H9 (cell line): ENCODE data around the gene CDH4. TPM values are rescaled to one million over a fixed set of nuclear protein-coding genes. Genes with fewer than 3 reads are reported as not detected.

Source experiments
- DNase-seq: peaks from one replicate; pipeline ENCODE4 v3.0.0-alpha.2; 2017
- H2AFZ ChIP-seq: one replicate; pipeline ENCODE4 v1.6.1; 2013; ENCODE audit warnings: mild to moderate bottlenecking, low read length, control low read depth, moderate library complexity
- H2AK5ac ChIP-seq: 2 replicates; pipeline ENCODE4 v1.6.1; 2013; ENCODE audit warnings: low read length, control low read depth, mixed read lengths; ENCODE audit not compliant: insufficient read length
- H2BK120ac ChIP-seq: one replicate; pipeline ENCODE4 v1.6.1; 2013; ENCODE audit warnings: low read depth, mild to moderate bottlenecking, low read length, control low read depth, inconsistent platforms; ENCODE audit not compliant: poor library complexity, severe bottlenecking
- H2BK12ac ChIP-seq: 2 replicates; pipeline ENCODE4 v1.6.1; 2013; ENCODE audit warnings: low read length, control low read depth, mixed read lengths, low read depth; ENCODE audit not compliant: insufficient read length
- H2BK15ac ChIP-seq: 2 replicates; pipeline ENCODE4 v1.6.1; 2013; ENCODE audit warnings: low read depth, low read length, control low read depth
- H2BK20ac ChIP-seq: one replicate; pipeline ENCODE4 v1.6.1; 2013; ENCODE audit warnings: low read depth, mild to moderate bottlenecking, low read length, control low read depth, inconsistent platforms; ENCODE audit not compliant: poor library complexity, severe bottlenecking
- H2BK5ac ChIP-seq: 2 replicates; pipeline ENCODE4 v1.6.1; 2013; ENCODE audit warnings: low read length, control low read depth, mixed read lengths; ENCODE audit not compliant: insufficient read length
- H3K14ac ChIP-seq: 2 replicates; pipeline ENCODE4 v1.6.1; 2013; ENCODE audit warnings: low read length, control low read depth; ENCODE audit not compliant: insufficient read depth
- H3K18ac ChIP-seq: 2 replicates; pipeline ENCODE4 v1.6.1; 2013; ENCODE audit warnings: low read depth, mild to moderate bottlenecking, mixed read lengths, low read length, control low read depth; ENCODE audit not compliant: insufficient read length
- H3K23ac ChIP-seq: 2 replicates; pipeline ENCODE4 v1.6.1; 2013; ENCODE audit warnings: low read length, control low read depth, mixed read lengths, low read depth; ENCODE audit not compliant: insufficient read length
- H3K23me2 ChIP-seq: 2 replicates; pipeline ENCODE4 v1.6.1; 2013; ENCODE audit warnings: low read depth, mild to moderate bottlenecking, mixed read lengths, low read length, control low read depth; ENCODE audit not compliant: insufficient read length, poor library complexity, severe bottlenecking
- H3K27ac ChIP-seq: 2 replicates; pipeline ENCODE4 v1.5.1; 2013; ENCODE audit warnings: low read length, control low read depth, mixed read lengths, low read depth; ENCODE audit not compliant: insufficient read length
- H3K27me3 ChIP-seq: 2 replicates; pipeline ENCODE4 v1.6.1; 2013; ENCODE audit warnings: low read length, control low read depth, inconsistent platforms; ENCODE audit not compliant: insufficient read depth
- H3K4ac ChIP-seq: 2 replicates; pipeline ENCODE4 v1.6.1; 2013; ENCODE audit warnings: low read depth, mild to moderate bottlenecking, control low read depth, inconsistent platforms, low read length, moderate library complexity
- H3K4me1 ChIP-seq: 2 replicates; pipeline ENCODE4 v1.6.1; 2013; ENCODE audit warnings: low read length, control low read depth, inconsistent platforms; ENCODE audit not compliant: insufficient read depth
- H3K4me2 ChIP-seq: 2 replicates; pipeline ENCODE4 v1.6.1; 2013; ENCODE audit warnings: low read length, control low read depth, mixed read lengths; ENCODE audit not compliant: insufficient read length, insufficient read depth
- H3K56ac ChIP-seq: 2 replicates; pipeline ENCODE4 v1.6.1; 2013; ENCODE audit warnings: low read depth, mild to moderate bottlenecking, mixed read lengths, low read length, control low read depth; ENCODE audit not compliant: insufficient read length
- H3K79me1 ChIP-seq: 2 replicates; pipeline ENCODE4 v1.6.1; 2013; ENCODE audit warnings: low read depth, mild to moderate bottlenecking, moderate library complexity, low read length, control low read depth, inconsistent platforms; ENCODE audit not compliant: insufficient read depth, poor library complexity, severe bottlenecking
- H3K79me2 ChIP-seq: 2 replicates; pipeline ENCODE4 v1.6.1; 2013; ENCODE audit warnings: low read length, control low read depth, inconsistent platforms; ENCODE audit not compliant: insufficient read depth
- H3K9ac ChIP-seq: 2 replicates; pipeline ENCODE4 v1.6.1; 2013; ENCODE audit warnings: low read length, control low read depth, mixed read lengths; ENCODE audit not compliant: insufficient read length; ENCODE audit errors: extremely low read depth
- H3K9me3 ChIP-seq: one replicate; pipeline ENCODE4 v1.6.1; 2013; ENCODE audit warnings: low read depth, low read length, inconsistent platforms; ENCODE audit not compliant: control insufficient read depth
- H3T11ph ChIP-seq: one replicate; pipeline ENCODE4 v1.6.1; 2013; ENCODE audit warnings: mild to moderate bottlenecking, low read length, control low read depth, inconsistent platforms
- H4K20me1 ChIP-seq: one replicate; pipeline ENCODE4 v1.6.1; 2013; ENCODE audit not compliant: control insufficient read depth, insufficient read length, insufficient read depth
- H4K5ac ChIP-seq: 2 replicates; pipeline ENCODE4 v1.6.1; 2013; ENCODE audit warnings: low read depth, mild to moderate bottlenecking, mixed read lengths, low read length, control low read depth; ENCODE audit not compliant: insufficient read length
- H4K8ac ChIP-seq: replicated peaks from 2 replicates; pipeline ENCODE4 v1.6.1; 2013; ENCODE audit warnings: low read length, control low read depth, mixed read lengths, low read depth; ENCODE audit not compliant: insufficient read length
- H4K91ac ChIP-seq: 2 replicates; pipeline ENCODE4 v1.6.1; 2013; ENCODE audit warnings: low read depth, mild to moderate bottlenecking, moderate library complexity, mixed read lengths, low read length, control low read depth; ENCODE audit not compliant: insufficient read length
- H3K27ac Mint-ChIP-seq, 3 experiments: 2 replicates in 2 of 3; 3 replicates in 1 of 3; pipeline ENCODE4 v1.8.0; 2020 to 2021; ENCODE audit warnings: mixed read lengths in 3 of 3, mild to moderate bottlenecking in 1 of 3, moderate library complexity in 1 of 3
- H3K27me3 Mint-ChIP-seq: 2 replicates; pipeline ENCODE4 v1.8.0; 2021; ENCODE audit warnings: low read depth, mild to moderate bottlenecking, moderate library complexity, mixed read lengths
- H3K36me3 Mint-ChIP-seq, 3 experiments: 2 replicates in 2 of 3; 3 replicates in 1 of 3; pipeline ENCODE4 v1.8.0; 2020 to 2021; ENCODE audit warnings: low read depth in 3 of 3, mixed read lengths in 3 of 3; ENCODE audit not compliant: insufficient read depth in 1 of 3
- H3K4me1 Mint-ChIP-seq, 2 experiments: 2 replicates each; pipeline ENCODE4 v1.8.0; 2020; ENCODE audit warnings: mixed read lengths in 2 of 2
- H3K4me3 Mint-ChIP-seq, 2 experiments: 2 replicates in 1 of 2; 3 replicates in 1 of 2; pipeline ENCODE4 v1.8.0; 2020 to 2021; ENCODE audit warnings: mild to moderate bottlenecking in 2 of 2, mixed read lengths in 2 of 2, moderate library complexity in 1 of 2
- H3K9me3 Mint-ChIP-seq, 2 experiments: 2 replicates in 1 of 2; 3 replicates in 1 of 2; pipeline ENCODE4 v1.8.0; 2020; ENCODE audit warnings: mild to moderate bottlenecking in 2 of 2, mixed read lengths in 2 of 2, moderate library complexity in 1 of 2
- CTCF ChIP-seq: fragments of 200-600 bp; sonication (generic); conservative IDR thresholded peaks from 3 replicates; pipeline ENCODE4 v1.8.0; 2021; ENCODE audit warnings: antibody characterized with exemption, mild to moderate bottlenecking
- WGBS: extraction: QIAGEN DNeasy Blood & Tissue Kit; methylation state at CpG from one replicate; pipeline ENCODE4 v1.1.7; 2013; ENCODE audit warnings: missing lambda C conversion rate, low lambda C conversion rate, mixed read lengths; ENCODE audit not compliant: insufficient read length; ENCODE audit errors: extremely low coverage; 5-methylcytosine and 5-hydroxymethylcytosine counted together
- total RNA-seq: library from RNA; stranded (reverse); gene quantifications from 2 replicates; pipeline ENCODE4 v1.2.1, GENCODE V29; 2021

The CDH4 gene
- total RNA-seq, 1 experiment from 2014 or later: 3.0 TPM

- H3K4me3 Mint-ChIP-seq: no peak overlapping the region
- Histone ChIP-seq H2AFZ (no peak overlapping the region), H4K91ac (no peak overlapping the region), H3T11ph (no peak overlapping the region), H3K4me1 (no peaks in the 10 kb centered on the region), H4K8ac (no peak overlapping the region), H2BK5ac (no peak overlapping the region), H3K18ac (no peak overlapping the region), H3K14ac (no peak overlapping the region; the same call in 1 of the 2 replicates), H2BK20ac (no peak overlapping the region), H4K20me1 (no peaks in the 10 kb centered on the region), H4K5ac (no peak overlapping the region), H3K23ac (no peak overlapping the region), H3K27me3 (no peaks in the 10 kb centered on the region; the same call in 1 of the 2 replicates), H3K56ac (no peak overlapping the region), H3K79me2 (no peaks in the 10 kb centered on the region), H2BK12ac (no peak overlapping the region), H3K9me3 (no peaks in the 10 kb centered on the region), H3K4ac (no peak overlapping the region), H3K79me1 (no peaks in the 10 kb centered on the region), H2AK5ac (no peak overlapping the region), H2BK15ac (no peak overlapping the region; the same call in 1 of the 2 replicates), H3K4me2 (no peak overlapping the region), H3K23me2 (no peaks in the 10 kb centered on the region), H3K27ac (no peak overlapping the region), H3K9ac (no peak overlapping the region), H2BK120ac (no peak overlapping the region)
- no CpG with 5 or more reads among the region's 29 CpGs for WGBS
- peaks cover 64% of the 10 kb centered on the region for H3K27me3 Mint-ChIP-seq
- H3K36me3 Mint-ChIP-seq: no peaks in the 10 kb centered on the region
- DNase-seq: no peak
- no peaks in the 10 kb centered on the region for H3K4me1 Mint-ChIP-seq
- H3K27ac Mint-ChIP-seq: no peak overlapping the region
- peaks cover 0 to 2% of the 10 kb centered on the region in 2 experiments; a peak in 1 of 5 replicates for H3K9me3 Mint-ChIP-seq
- TF ChIP-seq CTCF: no peak
These were observed 454.3 kb downstream of the CDH4 start for GRCh38 chr20:61706259-61706961.
